H1 (cell line): ENCODE data around the gene MYCBPAP. TPM values are rescaled to one million over a fixed set of nuclear protein-coding genes. Genes with fewer than 3 reads are reported as not detected.

Experiments
- CTCF ChIA-PET: fragments of 300-600 bp; sonication (Branson Sonifier 250); formaldehyde crosslinking; loops from one replicate; lab custom pipeline; 2021; ENCODE audit not compliant: partially characterized antibody; lab: Charles Lee
- POLR2A ChIA-PET: fragments of 300-600 bp; sonication (Branson Sonifier 250); formaldehyde crosslinking; loops from one replicate; lab custom pipeline; 2021; ENCODE audit warnings: inconsistent platforms; ENCODE audit not compliant: partially characterized antibody; lab: Charles Lee
- DNase-seq, 2 experiments: peaks; one replicate each; pipeline versions ENCODE4 v3.0.0 to v3.0.0-alpha.2; 2010 to 2022; ENCODE audit warnings: low spot score in 2 of 2, low read depth in 1 of 2, mixed read lengths in 1 of 2
- FAIRE-seq: peaks from 2 replicates; lab custom pipeline; 2011; peaks lifted over from hg19 to GRCh38; lab: Jason Lieb, UNC
- H2AFZ ChIP-seq: 2 replicates; pipeline ENCODE4 v1.8.1; 2012; ENCODE audit warnings: low read length, inconsistent platforms
- H2AK5ac ChIP-seq: 2 replicates; pipeline ENCODE4 v1.6.1; 2013; ENCODE audit warnings: low read depth, low read length
- H2BK120ac ChIP-seq: replicated peaks from 2 replicates; pipeline ENCODE3; 2013; ENCODE audit warnings: low read depth, low read length, inconsistent platforms
- H2BK12ac ChIP-seq: 2 replicates; pipeline ENCODE4 v1.6.1; 2013; ENCODE audit warnings: low read depth, low read length
- H2BK15ac ChIP-seq: 2 replicates; pipeline ENCODE4 v1.6.1; 2013; ENCODE audit warnings: low read length
- H2BK20ac ChIP-seq: 2 replicates; pipeline ENCODE4 v1.6.1; 2013; ENCODE audit warnings: low read length
- H2BK5ac ChIP-seq: 2 replicates; pipeline ENCODE4 v1.6.1; 2013; ENCODE audit warnings: low read depth, low read length
- H3K14ac ChIP-seq: 2 replicates; pipeline ENCODE4 v1.6.1; 2013; ENCODE audit warnings: inconsistent platforms; ENCODE audit not compliant: insufficient read length
- H3K18ac ChIP-seq: 2 replicates; pipeline ENCODE4 v1.6.1; 2013; ENCODE audit warnings: low read length; ENCODE audit errors: extremely low read depth
- H3K23ac ChIP-seq: 2 replicates; pipeline ENCODE4 v1.6.1; 2013; ENCODE audit warnings: inconsistent platforms; ENCODE audit not compliant: insufficient read length
- H3K23me2 ChIP-seq: 2 replicates; pipeline ENCODE4 v1.6.1; 2013; ENCODE audit warnings: low read depth, low read length
- H3K27ac ChIP-seq: 2 replicates; pipeline ENCODE4 v1.6.1; 2011; ENCODE audit warnings: low read depth, low read length, inconsistent platforms
- H3K27me3 ChIP-seq, 4 experiments: replicated peaks in 1 of 4; 1 replicate in 1 of 4; 2 replicates in 3 of 4; pipeline versions ENCODE4 v1.6.1 to v1.8.1; 2011 to 2013; ENCODE audit warnings: low read length in 3 of 4, mild to moderate bottlenecking in 3 of 4, inconsistent platforms in 2 of 4, mixed read lengths in 2 of 4, moderate library complexity in 1 of 4; ENCODE audit not compliant: control insufficient read depth in 3 of 4, insufficient read depth in 3 of 4; ENCODE audit errors: extremely low read depth in 1 of 4
- H3K36me3 ChIP-seq, 4 experiments: 2 replicates each; pipeline versions ENCODE4 v1.6.1 to v1.8.1; 2011 to 2013; ENCODE audit warnings: mild to moderate bottlenecking in 4 of 4, low read length in 3 of 4, moderate library complexity in 2 of 4, control low read depth in 1 of 4, inconsistent platforms in 1 of 4; ENCODE audit not compliant: insufficient read depth in 4 of 4, control insufficient read depth in 2 of 4
- H3K4ac ChIP-seq: replicated peaks from 2 replicates; pipeline ENCODE3; 2013; ENCODE audit warnings: low read length, low read depth, mixed read lengths, inconsistent platforms; ENCODE audit not compliant: insufficient read length
- H3K4me1 ChIP-seq, 4 experiments: replicated peaks in 1 of 4; 1 replicate in 1 of 4; 2 replicates in 3 of 4; pipeline versions ENCODE4 v1.6.1 to v1.8.1; 2011 to 2013; ENCODE audit warnings: low read length in 3 of 4, inconsistent platforms in 2 of 4, mixed read lengths in 1 of 4; ENCODE audit not compliant: insufficient read depth in 4 of 4, control insufficient read depth in 3 of 4
- H3K4me2 ChIP-seq, 2 experiments: 2 replicates each; pipeline versions ENCODE4 v1.6.1 to v1.8.1; 2011 to 2013; ENCODE audit warnings: low read depth in 2 of 2, low read length in 2 of 2, control low read depth in 1 of 2, inconsistent platforms in 1 of 2, mild to moderate bottlenecking in 1 of 2; ENCODE audit not compliant: insufficient read depth in 1 of 2
- H3K4me3 ChIP-seq, 4 experiments: fragments of 200-600, 300-600 bp in 1 of 4; sonication (generic), shearing (Covaris generic), sonication (Bioruptor Twin) in 1 of 4; 2 replicates each; pipeline versions ENCODE4 v1.5.1 to v1.8.1; 2011 to 2016; ENCODE audit warnings: low read length in 4 of 4, low read depth in 3 of 4, control low read depth in 2 of 4, inconsistent platforms in 2 of 4, mild to moderate bottlenecking in 2 of 4, mixed read lengths in 1 of 4, moderate library complexity in 1 of 4; ENCODE audit not compliant: insufficient read depth in 2 of 4; ENCODE audit errors: extremely low read depth in 1 of 4
- H3K56ac ChIP-seq: replicated peaks from 2 replicates; pipeline ENCODE3; 2013; ENCODE audit warnings: low read depth, mild to moderate bottlenecking, mixed read lengths, low read length, inconsistent platforms; ENCODE audit not compliant: insufficient read length
- H3K79me1 ChIP-seq: 2 replicates; pipeline ENCODE4 v1.6.1; 2013; ENCODE audit warnings: low read depth, low read length, control low read depth
- H3K79me2 ChIP-seq, 2 experiments: 2 replicates each; pipeline versions ENCODE4 v1.6.1 to v1.8.1; 2012 to 2013; ENCODE audit warnings: low read length in 2 of 2, mild to moderate bottlenecking in 2 of 2, inconsistent platforms in 1 of 2; ENCODE audit not compliant: insufficient read depth in 2 of 2, control insufficient read depth in 1 of 2
- H3K9ac ChIP-seq, 4 experiments: replicated peaks in 1 of 4; 1 replicate in 1 of 4; 2 replicates in 3 of 4; pipeline versions ENCODE4 v1.6.1 to v1.8.1; 2011 to 2013; ENCODE audit warnings: low read depth in 3 of 4, low read length in 3 of 4, control low read depth in 2 of 4, mild to moderate bottlenecking in 2 of 4, moderate library complexity in 2 of 4, inconsistent platforms in 1 of 4; ENCODE audit errors: extremely low read depth in 1 of 4
- H3K9me3 ChIP-seq, 2 experiments: 2 replicates each; pipeline versions ENCODE4 v1.6.1 to v1.8.1; 2012 to 2013; ENCODE audit warnings: mild to moderate bottlenecking in 2 of 2, moderate library complexity in 2 of 2, control low read depth in 1 of 2, inconsistent platforms in 1 of 2, low read depth in 1 of 2, low read length in 1 of 2, mixed read lengths in 1 of 2; ENCODE audit not compliant: insufficient read depth in 2 of 2
- H4K20me1 ChIP-seq, 2 experiments: replicated peaks in 1 of 2; 2 replicates each; pipeline versions ENCODE3 to v1.8.1; 2011 to 2013; ENCODE audit warnings: inconsistent platforms in 2 of 2, low read length in 2 of 2, mild to moderate bottlenecking in 1 of 2; ENCODE audit not compliant: insufficient read depth in 2 of 2, control insufficient read depth in 1 of 2
- H4K5ac ChIP-seq: 2 replicates; pipeline ENCODE4 v1.6.1; 2013; ENCODE audit warnings: low read length, low read depth, mixed read lengths, inconsistent platforms; ENCODE audit not compliant: insufficient read length
- H4K8ac ChIP-seq: 2 replicates; pipeline ENCODE4 v1.8.0; 2013; ENCODE audit warnings: mild to moderate bottlenecking, moderate library complexity, low read length, inconsistent platforms; ENCODE audit not compliant: insufficient read depth; ENCODE audit errors: extremely low read depth
- H4K91ac ChIP-seq: replicated peaks from 2 replicates; pipeline ENCODE3; 2013; ENCODE audit warnings: low read length, mixed read lengths, inconsistent platforms; ENCODE audit not compliant: insufficient read length
- KDM1A ChIP-seq: fragments of 200-600, 300-600 bp; sonication (generic); IDR thresholded peaks from 2 replicates; pipeline ENCODE4 v1.7.1; 2016; ENCODE audit warnings: mild to moderate bottlenecking, low read length, borderline replicate concordance
- MAX ChIP-seq: IDR thresholded peaks from 2 replicates; pipeline ENCODE4 v1.6.1; 2012; ENCODE audit warnings: inconsistent platforms
- WGBS, 2 experiments: shearing (Covaris generic) in 1 of 2; methylation state at CpG; one replicate each; pipeline versions ENCODE4 v1.1.6 to v1.1.7; 2013 to 2015; ENCODE audit warnings: low lambda C conversion rate in 2 of 2, mixed read lengths in 2 of 2, inconsistent platforms in 1 of 2, low coverage in 1 of 2, missing lambda C conversion rate in 1 of 2; ENCODE audit not compliant: insufficient replicate concordance in 2 of 2, insufficient coverage in 1 of 2, insufficient read length in 1 of 2; ENCODE audit errors: extremely low coverage in 1 of 2, missing lambda C conversion rate in 1 of 2; 5-methylcytosine and 5-hydroxymethylcytosine counted together
- polyA plus RNA-seq, 7 experiments: library from polyadenylated mRNA; depleted of rRNA in 3 of 7; stranded (reverse) in 5 of 7; unstranded in 2 of 7; fragments of >200 nt in 5 of 7; fragments of 200-250 nt in 2 of 7; gene quantifications; 1 replicate in 5 of 7; 2 replicates in 1 of 7; 4 replicates in 1 of 7; pipeline versions ENCODE4 v1.2.1 to v1.2.3, GENCODE V29; 2011 to 2013; ENCODE audit warnings: missing spikeins in 2 of 7, mixed read lengths in 2 of 7
- total RNA-seq: library from RNA; stranded (reverse); fragmentation: NEBNext Ultra II Directional; extraction: Animal tissue kit (Norgen Biotek cat#: 25700); gene quantifications from 2 replicates; pipeline ENCODE4 v1.2.1, GENCODE V29; 2021

The MYCBPAP gene
- total and polyA plus RNA-seq, 2 of the 8 experiments (the other 6 are each of a cell fraction or from before 2014, with no cell fraction given), result 0.89 to 3.3 TPM

- Histone ChIP-seq H3K4ac (no peak overlapping the region), H2AFZ (no peak overlapping the region), H3K9ac (no peak overlapping the region), H3K14ac (no peak overlapping the region), H4K8ac (no peak overlapping the region; the same call in 1 of the 2 replicates), H4K5ac (no peak overlapping the region), H3K27me3 (peaks cover 0 to 6% (median 5%) of the 10 kb centered on the region in 4 experiments; a peak in 4 of 7 replicates), H2BK15ac (no peak overlapping the region), H3K4me3 (no peak overlapping the region; a peak in 1 of 8 replicates), H2AK5ac (no peak overlapping the region), H4K20me1 (peaks cover 0 to 1% of the 10 kb centered on the region in 2 experiments), H3K56ac (no peak overlapping the region), H2BK5ac (peak overlapping the region; percentile 12; the same call in 1 of the 2 replicates), H2BK12ac (no peak overlapping the region), H3K36me3 (peaks cover 0 to 3% (median 0%) of the 10 kb centered on the region in 4 experiments; a peak in 1 of 8 replicates), H3K23ac (no peak overlapping the region), H3K79me2 (0 out of 4 replicates have a peak, but pooled peaks cover 0 to 2% of the 10 kb centered on the region in 2 experiments), H4K91ac (peak overlapping the region; percentile 58), H2BK20ac (no peak overlapping the region), H3K18ac (no peak overlapping the region), H3K4me1 (peaks cover 2 to 19% (median 10%) of the 10 kb centered on the region in 4 experiments), H3K79me1 (no peaks in the 10 kb centered on the region; the same call in 1 of the 2 replicates), H3K4me2 (no peak overlapping the region), H3K27ac (no peak overlapping the region), H3K9me3 (no peaks in the 10 kb centered on the region), H2BK120ac (peak overlapping the region; percentile 40), H3K23me2 (peaks cover 5% of the 10 kb centered on the region; the same call in 1 of the 2 replicates)
- CTCF ChIA-PET, result interaction anchor here (0.6 to 6.0 kb wide), 5 partner anchors 10 to 806 kb away, joined by 3 to 42 read pairs (median 4); no protein-coding TSS in a partner anchor
- FAIRE-seq (peak; percentile 52), DNase-seq (peak in 1 of 2 experiments; percentile 67)
- TF ChIP-seq KDM1A (peak; percentile 80; the same call in 1 of the 2 replicates), MAX (no peak)
- POLR2A ChIA-PET, result interaction anchor here (1.1 kb wide), 1 partner anchor 61 kb away, joined by 3 read pairs; no protein-coding TSS in a partner anchor
- WGBS, 2 experiments, result 81% methylated on average over 15 of the region's 15 CpGs; no CpG with 5 or more reads in 1 of the 2 experiments
These were observed 31.7 kb downstream of the MYCBPAP start for GRCh38 chr17:50539762-50540559.
